ENCODE data around the gene RHPN2. TPM values are rescaled to one million over a fixed set of nuclear protein-coding genes. Genes with fewer than 3 reads are reported as not detected.

RHPN2 gene
- total and polyA plus RNA-seq, 2 of the 13 experiments (the other 11 are each of a cell fraction or from before 2014, with no cell fraction given) = 20.3 to 48.0 TPM

- TF ChIP-seq RARA (CRISPR knock-in tag; IDR thresholded peaks at IDR 0.05) (peak; percentile 81), ZBTB7B (CRISPR knock-in tag; IDR thresholded peaks at IDR 0.05) (peak; percentile 32; the same call in 1 of the 2 replicates), FOSL2 (CRISPR knock-in tag; IDR thresholded peaks at IDR 0.05) (peak; percentile 66; the same call in 1 of the 2 replicates), ZBED4 (CRISPR knock-in tag; IDR thresholded peaks at IDR 0.05; ENCODE audit: borderline replicate concordance) (0 out of 2 replicates have a peak, but pooled peaks have one; percentile 13), ZNF224 (CRISPR knock-in tag; IDR thresholded peaks at IDR 0.05) (peak; percentile 50; the same call in 1 of the 2 replicates), EP300 (IDR thresholded peaks at IDR 0.05; ENCODE audit: low read depth in 2 of 2, low read length in 2 of 2) (peak in 1 of 2 experiments; percentile 68; a peak in 2 of 4 replicates), EP300 (CRISPR knock-in tag; IDR thresholded peaks at IDR 0.05; ENCODE audit: borderline replicate concordance) (no peak), KAT8 (CRISPR knock-in tag; IDR thresholded peaks at IDR 0.05) (no peak)
Measured at GRCh38 chr19:33039108-33039599, 25.5 kb downstream of the RHPN2 start (continued).

Data from HepG2 (cell line).